IMR-90 (cell line): ENCODE data around the gene CHD2. TPM values are rescaled to one million over a fixed set of nuclear protein-coding genes. Genes with fewer than 3 reads are reported as not detected.

Source experiments
- ATAC-seq: fragments of 200-7000 bp; cut with Tn5 transposase; 2 replicates; pipeline ENCODE4 v1.9.1; 2020; ENCODE audit warnings: low read depth, mild to moderate bottlenecking, moderate library complexity
- BruUV-seq: library from RNA; stranded (reverse); fragments of 400-500 nt; replicated peaks from 2 replicates; lab custom pipeline; 2021; lab: Mats Ljungman, UMichigan
- CTCF ChIA-PET: fragments of 300-600 bp; formaldehyde crosslinking; extraction: SDS; loops from one replicate; lab custom pipeline; 2021; ENCODE audit warnings: antibody characterized with exemption; lab: Yijun Ruan, JAX
- POLR2A ChIA-PET: fragments of 300-600 bp; sonication (Branson Sonifier 250); formaldehyde crosslinking; loops from one replicate; lab custom pipeline; 2022; ENCODE audit warnings: antibody characterized with exemption; ENCODE audit not compliant: unreplicated experiment; lab: Charles Lee
- DNase-seq: peaks from one replicate; pipeline ENCODE4 v3.0.0; 2013
- H2AFZ ChIP-seq: replicated peaks from 2 replicates; pipeline ENCODE3; 2013; ENCODE audit warnings: low read length, mild to moderate bottlenecking; ENCODE audit not compliant: poor library complexity
- H2AK5ac ChIP-seq: 2 replicates; pipeline ENCODE4 v1.6.1; 2013; ENCODE audit warnings: low read depth, low read length, inconsistent platforms
- H2AK9ac ChIP-seq: replicated peaks from 2 replicates; pipeline ENCODE3; 2013; ENCODE audit warnings: mild to moderate bottlenecking, low read depth, low read length, moderate library complexity; ENCODE audit not compliant: poor library complexity
- H2BK120ac ChIP-seq: 2 replicates; pipeline ENCODE4 v1.6.1; 2013; ENCODE audit warnings: low read depth, low read length, inconsistent platforms
- H2BK15ac ChIP-seq: 3 replicates; pipeline ENCODE4 v1.6.1; 2013; ENCODE audit warnings: low read depth, low read length, inconsistent platforms
- H2BK20ac ChIP-seq: 2 replicates; pipeline ENCODE4 v1.6.1; 2013; ENCODE audit warnings: low read depth, mild to moderate bottlenecking, inconsistent platforms, low read length, moderate library complexity
- H2BK5ac ChIP-seq: 2 replicates; pipeline ENCODE4 v1.6.1; 2013; ENCODE audit warnings: mild to moderate bottlenecking, low read depth, low read length, inconsistent platforms; ENCODE audit not compliant: poor library complexity, severe bottlenecking
- H3K14ac ChIP-seq: replicated peaks from 2 replicates; pipeline ENCODE4 v1.6.1; 2013; ENCODE audit warnings: low read depth, low read length, inconsistent platforms
- H3K18ac ChIP-seq: 2 replicates; pipeline ENCODE4 v1.6.1; 2013; ENCODE audit warnings: low read depth, low read length, control low read depth
- H3K23ac ChIP-seq: 2 replicates; pipeline ENCODE4 v1.6.1; 2013; ENCODE audit warnings: low read depth, low read length, inconsistent platforms
- H3K27ac ChIP-seq: 2 replicates; pipeline ENCODE4 v1.5.1; 2013; ENCODE audit warnings: mild to moderate bottlenecking, control low read depth, low read length; ENCODE audit not compliant: insufficient read depth
- H3K27me3 ChIP-seq: 2 replicates; pipeline ENCODE4 v1.6.1; 2013; ENCODE audit warnings: low read length; ENCODE audit not compliant: control insufficient read depth, insufficient read depth
- H3K36me3 ChIP-seq: 2 replicates; pipeline ENCODE4 v1.6.1; 2013; ENCODE audit warnings: low read length, mixed read lengths; ENCODE audit not compliant: control insufficient read depth, insufficient read depth
- H3K4ac ChIP-seq: 2 replicates; pipeline ENCODE4 v1.6.1; 2013; ENCODE audit warnings: low read depth, low read length, inconsistent platforms
- H3K4me1 ChIP-seq: 2 replicates; pipeline ENCODE4 v1.6.1; 2013; ENCODE audit warnings: low read length, mixed read lengths; ENCODE audit not compliant: control insufficient read depth, insufficient read depth
- H3K4me2 ChIP-seq: 2 replicates; pipeline ENCODE4 v1.6.1; 2013; ENCODE audit warnings: low read depth, mild to moderate bottlenecking, control low read depth, low read length, moderate library complexity
- H3K4me3 ChIP-seq: 2 replicates; pipeline ENCODE4 v1.5.1; 2013; ENCODE audit warnings: low read depth, mild to moderate bottlenecking, control low read depth, low read length, moderate library complexity; ENCODE audit not compliant: insufficient read depth
- H3K56ac ChIP-seq: 2 replicates; pipeline ENCODE4 v1.6.1; 2013; ENCODE audit warnings: low read length, inconsistent platforms; ENCODE audit not compliant: insufficient read depth; ENCODE audit errors: extremely low read depth
- H3K79me1 ChIP-seq, 2 experiments: 2 replicates each; pipeline ENCODE4 v1.6.1; 2013; ENCODE audit warnings: low read length in 2 of 2, inconsistent platforms in 1 of 2, low read depth in 1 of 2
- H3K9ac ChIP-seq: 2 replicates; pipeline ENCODE4 v1.6.1; 2013; ENCODE audit warnings: low read depth, low read length, control low read depth
- H3K9me1 ChIP-seq: 2 replicates; pipeline ENCODE4 v1.6.1; 2013; ENCODE audit warnings: low read length, inconsistent platforms; ENCODE audit not compliant: insufficient read depth
- H3K9me3 ChIP-seq: 2 replicates; pipeline ENCODE4 v1.6.1; 2013; ENCODE audit warnings: low read length; ENCODE audit not compliant: control insufficient read depth, insufficient read depth
- H4K20me1 ChIP-seq: 2 replicates; pipeline ENCODE4 v1.6.1; 2013; ENCODE audit warnings: low read length, inconsistent platforms; ENCODE audit not compliant: insufficient read depth
- H4K5ac ChIP-seq: 2 replicates; pipeline ENCODE4 v1.6.1; 2013; ENCODE audit warnings: mild to moderate bottlenecking, low read depth, low read length, control low read depth
- H4K8ac ChIP-seq, 2 experiments: 2 replicates each; pipeline ENCODE4 v1.6.1; 2013; ENCODE audit warnings: low read depth in 2 of 2, low read length in 2 of 2, control low read depth in 1 of 2, inconsistent platforms in 1 of 2
- H4K91ac ChIP-seq: 2 replicates; pipeline ENCODE4 v1.6.1; 2013; ENCODE audit warnings: low read depth, low read length, inconsistent platforms; ENCODE audit not compliant: insufficient read depth
- BHLHE40 ChIP-seq: fragments of 150-350 bp; IDR thresholded peaks from 2 replicates; pipeline ENCODE4 v1.6.1; 2016; ENCODE audit warnings: mild to moderate bottlenecking, low read depth, low read length
- CEBPB ChIP-seq: IDR thresholded peaks from 2 replicates; pipeline ENCODE4 v1.6.1; 2012; ENCODE audit warnings: low read depth, low read length, improper control_type of control experiment
- CHD1 ChIP-seq: IDR thresholded peaks from 2 replicates; pipeline ENCODE4 v1.6.1; 2012; ENCODE audit warnings: low read depth, low read length, improper control_type of control experiment
- ELK1 ChIP-seq: fragments of 150-350 bp; IDR thresholded peaks from 2 replicates; pipeline ENCODE4 v1.6.1; 2016; ENCODE audit warnings: low read depth, mild to moderate bottlenecking, low read length, moderate library complexity, borderline replicate concordance
- FOS ChIP-seq: fragments of 150-350 bp; IDR thresholded peaks from 2 replicates; pipeline ENCODE4 v1.6.1; 2016; ENCODE audit warnings: low read depth, low read length
- MAFK ChIP-seq: IDR thresholded peaks from 2 replicates; pipeline ENCODE4 v1.6.1; 2012; ENCODE audit warnings: low read depth, low read length, improper control_type of control experiment
- MAZ ChIP-seq: IDR thresholded peaks from 2 replicates; pipeline ENCODE4 v1.6.1; 2012; ENCODE audit warnings: low read depth, mild to moderate bottlenecking, low read length, improper control_type of control experiment, moderate library complexity, borderline replicate concordance
- MXI1 ChIP-seq: IDR thresholded peaks from 2 replicates; pipeline ENCODE4 v1.6.1; 2012; ENCODE audit warnings: low read depth, mild to moderate bottlenecking, low read length, moderate library complexity, borderline replicate concordance
- POLR2A ChIP-seq: IDR thresholded peaks from 2 replicates; pipeline ENCODE4 v1.6.1; 2012; ENCODE audit warnings: mild to moderate bottlenecking, low read depth, low read length
- RAD21 ChIP-seq: IDR thresholded peaks from 2 replicates; pipeline ENCODE4 v1.6.1; 2012; ENCODE audit warnings: low read length, improper control_type of control experiment
- RCOR1 ChIP-seq: IDR thresholded peaks from 2 replicates; pipeline ENCODE4 v1.6.1; 2012; ENCODE audit warnings: mild to moderate bottlenecking, low read length, improper control_type of control experiment; ENCODE audit not compliant: insufficient replicate concordance
- RFX5 ChIP-seq: IDR thresholded peaks from 2 replicates; pipeline ENCODE4 v1.8.0; 2012; ENCODE audit warnings: low read depth, mild to moderate bottlenecking, low read length, moderate library complexity
- SMC3 ChIP-seq: fragments of 150-350 bp; IDR thresholded peaks from 2 replicates; pipeline ENCODE4 v1.6.1; 2016; ENCODE audit warnings: low read depth, mild to moderate bottlenecking, antibody characterized with exemption, low read length, moderate library complexity
- USF2 ChIP-seq: fragments of 150-350 bp; IDR thresholded peaks from 2 replicates; pipeline ENCODE4 v1.6.1; 2017; ENCODE audit warnings: mild to moderate bottlenecking, antibody characterized with exemption, low read length, low read depth
- WGBS, 2 experiments: methylation state at CpG; one replicate each; pipeline versions ENCODE4 v1.1.5 to v1.1.7; 2013; ENCODE audit warnings: missing lambda C conversion rate in 2 of 2; ENCODE audit not compliant: insufficient read length in 1 of 2; ENCODE audit errors: extremely low coverage in 2 of 2; 5-methylcytosine and 5-hydroxymethylcytosine counted together
- dilution Hi-C: fragments of 300-500 bp; cut with HindIII; formaldehyde crosslinking; loops from one replicate; pipeline ENCODE4 v1.14.3; 2018; ENCODE audit warnings: low sequenced_read_pairs; ENCODE audit not compliant: unreplicated experiment
- in situ Hi-C: fragments of 300-500 bp; cut with MboI; formaldehyde crosslinking; loops from 3 replicates; pipeline ENCODE4 v1.14.3; 2019; ENCODE audit warnings: low sequenced_read_pairs, inconsistent platforms, mixed read lengths
- intact Hi-C: fragments of 100-400 bp; cut with micrococcal nuclease; formaldehyde crosslinking; loops from 2 replicates; pipeline ENCODE4 v1.10.0; 2022
- polyA plus RNA-seq, 3 experiments: library from polyadenylated mRNA; depleted of rRNA; stranded (reverse); fragments of >200 nt; gene quantifications; 2 replicates each; pipeline ENCODE4 v1.2.3, GENCODE V29; 2012; ENCODE audit warnings: low replicate concordance in 1 of 3
- total RNA-seq: library from RNA; depleted of rRNA; stranded (reverse); fragments of >200 nt; gene quantifications from 2 replicates; pipeline ENCODE4 v1.2.3, GENCODE V29; 2012
- TF ChIP-seq, protein P1 (sequence below): conservative IDR thresholded peaks from 2 replicates; pipeline ENCODE4 v1.5.1; 2012; ENCODE audit warnings: mild to moderate bottlenecking, low read depth, low read length, improper control_type of control experiment

Gene CHD2
- total and polyA plus RNA-seq, 2 of the 4 experiments (the other 2 are of a cell fraction), result 44.9 to 64.7 TPM

GRCh38 chr15:93040288-93041158 lies 140.4 kb downstream of the CHD2 start:
- DNase-seq (no peak), ATAC-seq (no peak)
- Histone ChIP-seq H3K9ac (no peak overlapping the region), H2AK5ac (no peak overlapping the region), H3K18ac (no peak overlapping the region), H3K23ac (no peak overlapping the region), H2BK20ac (no peak overlapping the region), H4K20me1 (no peaks in the 10 kb centered on the region), H2AK9ac (no peak overlapping the region), H3K36me3 (no peaks in the 10 kb centered on the region), H4K8ac (no peak overlapping the region), H3K27me3 (peaks cover 2% of the 10 kb centered on the region; the same call in 1 of the 2 replicates), H3K27ac (no peak overlapping the region), H4K91ac (no peak overlapping the region), H3K9me1 (no peaks in the 10 kb centered on the region), H3K4me1 (no peaks in the 10 kb centered on the region; the same call in 1 of the 2 replicates), H2BK5ac (no peak overlapping the region), H2BK15ac (no peak overlapping the region), H3K4me3 (no peak overlapping the region), H3K4ac (no peak overlapping the region), H3K79me1 (no peaks in the 10 kb centered on the region), H3K9me3 (no peaks in the 10 kb centered on the region), H2BK120ac (no peak overlapping the region), H3K56ac (no peak overlapping the region), H4K5ac (no peak overlapping the region), H2AFZ (no peak overlapping the region), H3K14ac (no peak overlapping the region), H3K4me2 (no peak overlapping the region)
- intact Hi-C loops (no loop called here), dilution Hi-C loops (no loop called here), in situ Hi-C loops (no loop called here)
- 64% methylated on average over 11 of the region's 20 CpGs; no CpG with 5 or more reads in 1 of the 2 experiments for WGBS, 2 experiments
- POLR2A ChIA-PET, result no interaction called here
- CTCF ChIA-PET, result no interaction called here
- no TSS peak for BruUV-seq
- TF ChIP-seq CEBPB (no peak), CHD1 (no peak), MXI1 (no peak), MAFK (no peak), BHLHE40 (no peak), FOS (no peak), ELK1 (no peak), SMC3 (no peak), RAD21 (no peak), POLR2A (no peak), MAZ (no peak), RCOR1 (no peak), USF2 (no peak), RFX5 (no peak)
- TF ChIP-seq, protein P1, sequence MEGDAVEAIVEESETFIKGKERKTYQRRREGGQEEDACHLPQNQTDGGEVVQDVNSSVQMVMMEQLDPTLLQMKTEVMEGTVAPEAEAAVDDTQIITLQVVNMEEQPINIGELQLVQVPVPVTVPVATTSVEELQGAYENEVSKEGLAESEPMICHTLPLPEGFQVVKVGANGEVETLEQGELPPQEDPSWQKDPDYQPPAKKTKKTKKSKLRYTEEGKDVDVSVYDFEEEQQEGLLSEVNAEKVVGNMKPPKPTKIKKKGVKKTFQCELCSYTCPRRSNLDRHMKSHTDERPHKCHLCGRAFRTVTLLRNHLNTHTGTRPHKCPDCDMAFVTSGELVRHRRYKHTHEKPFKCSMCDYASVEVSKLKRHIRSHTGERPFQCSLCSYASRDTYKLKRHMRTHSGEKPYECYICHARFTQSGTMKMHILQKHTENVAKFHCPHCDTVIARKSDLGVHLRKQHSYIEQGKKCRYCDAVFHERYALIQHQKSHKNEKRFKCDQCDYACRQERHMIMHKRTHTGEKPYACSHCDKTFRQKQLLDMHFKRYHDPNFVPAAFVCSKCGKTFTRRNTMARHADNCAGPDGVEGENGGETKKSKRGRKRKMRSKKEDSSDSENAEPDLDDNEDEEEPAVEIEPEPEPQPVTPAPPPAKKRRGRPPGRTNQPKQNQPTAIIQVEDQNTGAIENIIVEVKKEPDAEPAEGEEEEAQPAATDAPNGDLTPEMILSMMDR, result no peak
